PC-9 (cell line): ENCODE results near the gene STX16. TPM values are rescaled to one million over a fixed set of nuclear protein-coding genes. Genes with fewer than 3 reads are reported as not detected.
"Not testable (repeated sequence)": the region's sequence is repeated elsewhere in the genome, so short reads cannot be mapped to it uniquely, and the experiment has no call there.

Source experiments
- BruUV-seq: library from RNA; stranded (reverse); fragments of 400-500 nt; replicated peaks from 2 replicates; lab custom pipeline; 2021; lab: Mats Ljungman, UMichigan
- CTCF ChIA-PET: fragments of 300-600 bp; sonication (Branson Sonifier 250); formaldehyde crosslinking; loops from one replicate; lab custom pipeline; 2022; ENCODE audit warnings: antibody characterized with exemption; lab: Charles Lee
- POLR2A ChIA-PET: fragments of 300-600 bp; sonication (Branson Sonifier 250); formaldehyde crosslinking; loops from one replicate; lab custom pipeline; 2022; ENCODE audit warnings: antibody characterized with exemption; ENCODE audit not compliant: unreplicated experiment; lab: Charles Lee
- DNase-seq, 2 experiments: peaks; one replicate each; pipeline versions ENCODE4 v3.0.0 to v3.0.0-alpha.2; 2015 to 2022; ENCODE audit warnings: mixed read lengths in 1 of 2
- H2AFZ ChIP-seq: fragments of 200-600 bp; sonication (generic); 2 replicates; pipeline ENCODE4 v1.8.1; 2017; ENCODE audit warnings: antibody characterized with exemption
- H3F3A ChIP-seq: fragments of 200-600 bp; sonication (generic); 2 replicates; pipeline ENCODE4 v1.8.1; 2017; ENCODE audit warnings: antibody characterized with exemption, mild to moderate bottlenecking, low read depth; ENCODE audit not compliant: insufficient read depth
- H3K27ac ChIP-seq: fragments of 200-600 bp; sonication (generic); 2 replicates; pipeline ENCODE4 v1.6.1; 2016; ENCODE audit warnings: mixed run types
- H3K27me3 ChIP-seq: fragments of 200-600 bp; sonication (generic); 2 replicates; pipeline ENCODE4 v1.6.1; 2016; ENCODE audit warnings: low read depth, mixed run types; ENCODE audit not compliant: insufficient read depth
- H3K36me3 ChIP-seq: fragments of 200-600 bp; sonication (generic); 2 replicates; pipeline ENCODE4 v1.6.1; 2016; ENCODE audit warnings: low read depth, mixed run types
- H3K4me1 ChIP-seq: fragments of 200-600 bp; sonication (generic); replicated peaks from 2 replicates; pipeline ENCODE4 v1.6.1; 2016; ENCODE audit warnings: mixed run types; ENCODE audit not compliant: insufficient read depth
- H3K4me2 ChIP-seq: fragments of 200-600 bp; sonication (generic); 2 replicates; pipeline ENCODE4 v1.6.1; 2017; ENCODE audit warnings: mixed run types
- H3K4me3 ChIP-seq: fragments of 200-600 bp; sonication (generic); 2 replicates; pipeline ENCODE4 v1.6.1; 2016; ENCODE audit warnings: mixed run types
- H3K79me2 ChIP-seq: fragments of 200-600 bp; sonication (generic); 2 replicates; pipeline ENCODE4 v1.6.1; 2017; ENCODE audit warnings: low read depth, mixed run types
- H3K9me2 ChIP-seq: fragments of 200-600 bp; sonication (generic); 2 replicates; pipeline ENCODE4 v1.8.1; 2017; ENCODE audit warnings: mild to moderate bottlenecking; ENCODE audit not compliant: insufficient read depth
- H3K9me3 ChIP-seq: fragments of 200-600 bp; sonication (generic); 2 replicates; pipeline ENCODE4 v1.8.1; 2016; ENCODE audit warnings: low read depth; ENCODE audit not compliant: insufficient read depth
- H4K20me1 ChIP-seq: fragments of 200-600 bp; sonication (generic); 2 replicates; pipeline ENCODE4 v1.8.1; 2017; ENCODE audit not compliant: insufficient read depth
- EZH2 ChIP-seq: fragments of 200-600 bp; sonication (generic); IDR thresholded peaks from 2 replicates; pipeline ENCODE4 v1.8.0; 2017; ENCODE audit warnings: antibody characterized with exemption, low read depth
- intact Hi-C: fragments of 100-400 bp; cut with micrococcal nuclease; formaldehyde crosslinking; loops from one replicate; pipeline ENCODE4 v1.10.0; 2022; ENCODE audit not compliant: unreplicated experiment
- total RNA-seq: library from RNA; stranded (reverse); gene quantifications from 2 replicates; pipeline ENCODE4 v1.2.3, GENCODE V29; 2021
- TF ChIP-seq, protein P1 (sequence below): fragments of 200-600 bp; sonication (generic); conservative IDR thresholded peaks from 2 replicates; pipeline ENCODE4 v1.6.1; 2017; ENCODE audit warnings: mixed run types, antibody characterized with exemption, mild to moderate bottlenecking, moderate library complexity

STX16 gene
- total RNA-seq, 1 experiment from 2014 or later: 76.3 TPM

DNA sequence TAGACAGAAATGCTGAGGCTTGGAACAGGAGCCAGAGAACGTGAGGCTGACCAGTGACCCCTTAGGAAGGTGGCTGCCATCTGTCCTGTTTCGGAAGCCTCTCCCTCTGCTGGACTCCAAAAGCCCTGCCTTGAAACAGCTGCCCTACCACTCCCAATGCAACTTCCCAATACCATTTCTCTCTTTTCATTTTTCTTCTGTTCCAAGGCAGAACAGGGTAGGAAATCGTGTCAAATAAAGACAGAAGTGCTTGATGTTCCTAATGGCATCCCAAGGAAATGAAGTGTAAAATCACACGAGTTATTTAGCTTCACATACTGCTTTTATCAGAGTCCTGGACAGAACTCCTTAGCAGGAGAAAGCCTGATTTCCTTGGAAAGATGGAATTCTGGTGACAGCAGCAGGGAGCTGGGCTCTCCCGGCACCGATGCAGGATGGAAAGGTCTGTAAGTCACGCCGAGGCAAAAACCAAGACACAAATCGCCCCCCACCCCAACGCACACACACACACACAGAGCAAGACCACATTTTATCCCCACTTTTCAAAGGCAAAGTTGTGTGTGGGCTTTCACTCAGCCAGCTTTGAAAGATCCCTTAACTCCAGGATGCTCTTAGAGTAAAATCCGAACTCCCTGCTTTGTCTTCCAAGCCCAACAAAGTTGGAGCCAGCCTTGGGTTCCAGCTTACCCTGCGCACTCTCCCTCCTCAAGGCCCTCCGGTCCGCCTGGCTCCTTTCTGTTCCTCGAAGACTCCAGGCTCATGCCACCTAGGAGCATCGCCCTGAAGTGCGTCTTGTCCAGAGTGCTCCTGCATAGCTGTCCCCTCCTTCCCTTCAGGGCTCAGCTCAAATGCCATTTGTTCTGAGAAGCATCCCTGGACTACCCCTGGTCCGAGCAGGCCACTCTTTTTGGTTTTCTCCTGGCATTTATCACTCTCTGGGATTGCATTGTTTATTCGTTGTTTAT lies 11.6 kb upstream of the STX16 start:
- Histone ChIP-seq H3K9me2 (no peaks in the 10 kb centered on the region), H3K4me3 (no peak overlapping the region), H3K27ac (no peak overlapping the region), H3K4me1 (peaks cover 11% of the 10 kb centered on the region), H3K36me3 (no peaks in the 10 kb centered on the region), H2AFZ (no peak overlapping the region), H3K27me3 (no peaks in the 10 kb centered on the region), H4K20me1 (no peaks in the 10 kb centered on the region), H3F3A (no peaks in the 10 kb centered on the region), H3K79me2 (no peaks in the 10 kb centered on the region), H3K9me3 (no peaks in the 10 kb centered on the region), H3K4me2 (no peak overlapping the region)
- BruUV-seq: no TSS peak
- intact Hi-C loops: no loop called here
- ChIA-PET CTCF (interaction anchor here (0.6 kb wide), 1 partner anchor 291 kb away, joined by 6 read pairs; no protein-coding TSS in a partner anchor), POLR2A (no interaction called here)
- TF ChIP-seq, protein P1, sequence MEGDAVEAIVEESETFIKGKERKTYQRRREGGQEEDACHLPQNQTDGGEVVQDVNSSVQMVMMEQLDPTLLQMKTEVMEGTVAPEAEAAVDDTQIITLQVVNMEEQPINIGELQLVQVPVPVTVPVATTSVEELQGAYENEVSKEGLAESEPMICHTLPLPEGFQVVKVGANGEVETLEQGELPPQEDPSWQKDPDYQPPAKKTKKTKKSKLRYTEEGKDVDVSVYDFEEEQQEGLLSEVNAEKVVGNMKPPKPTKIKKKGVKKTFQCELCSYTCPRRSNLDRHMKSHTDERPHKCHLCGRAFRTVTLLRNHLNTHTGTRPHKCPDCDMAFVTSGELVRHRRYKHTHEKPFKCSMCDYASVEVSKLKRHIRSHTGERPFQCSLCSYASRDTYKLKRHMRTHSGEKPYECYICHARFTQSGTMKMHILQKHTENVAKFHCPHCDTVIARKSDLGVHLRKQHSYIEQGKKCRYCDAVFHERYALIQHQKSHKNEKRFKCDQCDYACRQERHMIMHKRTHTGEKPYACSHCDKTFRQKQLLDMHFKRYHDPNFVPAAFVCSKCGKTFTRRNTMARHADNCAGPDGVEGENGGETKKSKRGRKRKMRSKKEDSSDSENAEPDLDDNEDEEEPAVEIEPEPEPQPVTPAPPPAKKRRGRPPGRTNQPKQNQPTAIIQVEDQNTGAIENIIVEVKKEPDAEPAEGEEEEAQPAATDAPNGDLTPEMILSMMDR: no peak
- TF ChIP-seq EZH2: no peak
- no peak for DNase-seq

DNA sequence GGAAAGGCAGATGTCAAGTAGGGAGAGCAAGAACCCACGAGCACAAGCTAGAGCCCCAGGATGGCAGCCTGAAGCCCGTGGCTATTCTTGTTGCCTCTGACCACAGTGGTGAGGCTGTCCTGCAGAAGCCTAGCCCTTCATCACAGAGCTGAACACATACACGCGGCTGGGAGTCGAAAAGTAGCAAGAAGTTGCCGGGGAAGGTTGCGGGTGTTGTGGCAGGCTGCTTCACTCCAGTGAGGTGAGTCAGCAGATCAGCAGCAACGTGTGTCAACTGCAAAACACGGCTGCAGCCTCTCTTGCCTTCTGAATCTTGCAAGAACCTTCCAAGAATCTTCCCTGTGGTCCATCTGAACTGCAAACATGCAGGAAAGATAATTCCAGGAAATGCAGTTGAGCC lies 10.6 kb upstream of the STX16 start:
- Histone ChIP-seq H3K4me1 (peaks cover 21% of the 10 kb centered on the region), H3K4me3 (no peak overlapping the region), H3K27me3 (no peaks in the 10 kb centered on the region), H3K4me2 (0 out of 2 replicates have a peak overlapping the region, but pooled peaks have one; percentile 14), H3K27ac (no peak overlapping the region), H3K9me2 (no peaks in the 10 kb centered on the region), H3K79me2 (no peaks in the 10 kb centered on the region), H3K9me3 (no peaks in the 10 kb centered on the region), H3F3A (no peaks in the 10 kb centered on the region; the same call in 1 of the 2 replicates), H2AFZ (peak overlapping the region; percentile 46; the same call in 1 of the 2 replicates), H4K20me1 (no peaks in the 10 kb centered on the region), H3K36me3 (no peaks in the 10 kb centered on the region)
- intact Hi-C loops: no loop called here
- ChIA-PET POLR2A (no interaction called here), CTCF (interaction anchor here (0.6 kb wide), 1 partner anchor 765 kb away, joined by 12 read pairs; no protein-coding TSS in a partner anchor)
- peak; percentile 26 to 46 for DNase-seq
- BruUV-seq: no TSS peak
- TF ChIP-seq EZH2: no peak
- TF ChIP-seq, protein P1: no peak

DNA sequence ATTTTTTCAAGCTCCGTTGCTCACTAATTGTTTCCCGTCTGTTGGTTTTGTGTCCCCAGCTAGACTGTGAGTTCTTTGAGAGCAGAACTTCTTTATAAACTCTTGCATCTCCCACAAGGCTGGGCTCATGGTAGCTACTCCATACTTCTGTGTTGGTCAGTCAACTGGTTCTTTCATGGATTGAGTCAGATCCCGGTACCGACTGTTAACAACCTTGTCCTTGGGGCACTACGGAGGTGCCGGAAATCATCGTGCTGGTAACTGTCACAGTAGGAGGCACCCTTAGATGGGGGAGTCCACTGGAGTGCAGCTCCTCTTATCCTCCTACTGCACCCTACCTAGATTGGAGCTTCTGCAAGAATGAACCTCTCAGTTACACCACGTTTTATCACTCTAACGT lies 8.6 kb upstream of the STX16 start:
- Histone ChIP-seq H3K4me1 (peaks cover 29% of the 10 kb centered on the region), H3K4me3 (no peak overlapping the region), H3K9me2 (no peaks in the 10 kb centered on the region), H3F3A (peaks cover 5% of the 10 kb centered on the region; the same call in 1 of the 2 replicates), H3K9me3 (no peaks in the 10 kb centered on the region), H3K4me2 (no peak overlapping the region), H4K20me1 (no peaks in the 10 kb centered on the region), H3K27me3 (no peaks in the 10 kb centered on the region), H3K79me2 (no peaks in the 10 kb centered on the region), H2AFZ (no peak overlapping the region), H3K36me3 (no peaks in the 10 kb centered on the region), H3K27ac (no peak overlapping the region)
- DNase-seq: no peak
- TF ChIP-seq, protein P1: no peak
- TF ChIP-seq EZH2: no peak
- POLR2A ChIA-PET: no interaction called here
- intact Hi-C loops: no loop called here
- CTCF ChIA-PET: interaction anchor here (0.5 kb wide), 1 partner anchor 1110 kb away, joined by 4 read pairs; no protein-coding TSS in a partner anchor
- no TSS peak for BruUV-seq

DNA sequence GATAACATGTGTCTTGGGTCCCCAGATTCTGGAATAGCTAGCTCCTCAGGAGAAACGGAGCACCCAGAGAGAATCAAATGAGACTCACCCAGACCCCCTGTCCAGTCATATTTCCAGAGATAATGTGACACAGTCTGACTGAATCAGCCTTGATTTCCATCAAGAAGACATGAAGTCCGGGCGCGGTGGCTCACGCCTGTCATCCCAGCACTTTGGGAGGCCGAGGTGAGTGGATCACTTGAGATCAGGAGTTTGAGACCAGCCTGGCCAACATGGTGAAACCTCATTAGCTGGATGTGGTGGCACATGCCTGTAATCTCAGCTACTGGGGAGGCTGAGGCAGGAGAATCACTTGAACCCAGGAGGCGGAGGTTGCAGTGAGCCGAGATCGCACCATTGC lies 8.2 kb upstream of the STX16 start:
- intact Hi-C loops, H3K36me3 ChIP-seq, H3K4me3 ChIP-seq, H3K79me2 ChIP-seq, H3F3A ChIP-seq, H2AFZ ChIP-seq, H3K4me2 ChIP-seq, H3K9me2 ChIP-seq, H4K20me1 ChIP-seq, BruUV-seq, POLR2A ChIA-PET, DNase-seq, H3K27ac ChIP-seq, H3K27me3 ChIP-seq, H3K9me3 ChIP-seq: not testable (repeated sequence)
- peaks cover 29% of the 10 kb centered on the region for H3K4me1 ChIP-seq
- CTCF ChIA-PET: interaction anchor here (0.5 kb wide), 1 partner anchor 1110 kb away, joined by 4 read pairs; no protein-coding TSS in a partner anchor
